NCI-H2171 treated with DMSO at 0.1 percent for 48 hours (cell line): ENCODE data around the gene RAPSN.
A peak's percentile ranks its signal among the peaks of the same experiment; 100 is the strongest.

Source experiments
- DNase-seq: peaks from one replicate; lab custom pipeline; 2025; lab: John Stamatoyannopoulos, UW

Gene RAPSN

DNA sequence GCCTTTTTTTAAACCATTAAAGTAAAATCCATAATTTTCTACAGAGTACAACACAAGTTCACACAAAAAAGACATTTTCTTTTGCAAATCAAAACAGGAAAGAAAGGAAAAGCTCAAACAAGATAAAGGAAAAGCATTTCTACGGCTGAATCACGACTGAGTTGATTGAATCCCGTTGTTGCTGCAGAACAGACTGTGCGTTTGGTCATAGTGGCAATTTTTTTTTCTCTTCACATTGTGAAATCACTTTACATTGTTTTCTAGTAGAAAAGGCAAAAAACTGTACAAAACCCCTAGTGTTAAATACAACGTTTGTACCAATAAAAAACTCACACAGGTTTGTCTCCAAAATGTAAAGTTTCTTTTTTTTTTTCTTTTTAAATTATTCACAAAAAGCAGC lies 17.3 kb upstream of the RAPSN start:
- DNase-seq: peak; percentile 38

DNA sequence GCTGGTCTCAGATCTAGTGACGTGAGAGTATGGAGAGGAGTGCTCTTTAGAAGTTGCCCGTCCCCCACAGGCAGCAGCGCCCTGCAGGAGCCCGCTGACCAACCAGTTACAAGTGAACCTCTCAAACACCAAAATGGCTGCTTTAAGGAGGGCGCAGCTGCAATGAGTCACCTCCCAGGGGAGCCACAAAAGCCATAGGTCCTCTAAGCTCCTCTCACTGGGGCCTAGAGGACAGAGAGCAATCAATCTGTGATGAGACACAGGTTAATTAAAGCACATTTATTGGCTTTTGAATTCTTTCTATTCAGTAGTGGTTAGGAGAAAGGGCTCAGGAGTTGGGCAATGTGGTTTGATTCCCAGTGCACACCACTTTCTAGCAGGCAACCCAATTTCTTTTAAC lies 15.5 kb upstream of the RAPSN start:
- peak; percentile 68 for DNase-seq

DNA sequence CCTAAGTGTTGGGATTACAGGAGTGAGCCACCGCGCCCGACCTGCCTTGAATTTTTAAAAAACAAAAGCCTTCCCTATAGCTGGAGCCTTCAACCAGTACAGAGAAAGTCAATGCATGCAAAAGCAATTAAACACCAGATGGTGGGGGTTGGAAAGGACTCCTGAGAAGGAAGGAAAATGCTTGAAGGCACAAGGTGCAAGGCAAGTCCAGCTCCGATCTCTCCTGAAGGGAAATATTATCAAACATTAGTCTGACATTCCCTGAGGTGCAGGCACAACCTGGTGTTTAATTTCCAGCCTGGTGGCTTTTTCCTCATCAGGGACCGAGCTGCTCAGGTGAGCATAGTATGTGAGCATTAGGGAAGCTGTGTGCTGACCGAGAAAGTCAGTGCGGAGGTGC lies 12.9 kb upstream of the RAPSN start:
- DNase-seq: peak; percentile 76

DNA sequence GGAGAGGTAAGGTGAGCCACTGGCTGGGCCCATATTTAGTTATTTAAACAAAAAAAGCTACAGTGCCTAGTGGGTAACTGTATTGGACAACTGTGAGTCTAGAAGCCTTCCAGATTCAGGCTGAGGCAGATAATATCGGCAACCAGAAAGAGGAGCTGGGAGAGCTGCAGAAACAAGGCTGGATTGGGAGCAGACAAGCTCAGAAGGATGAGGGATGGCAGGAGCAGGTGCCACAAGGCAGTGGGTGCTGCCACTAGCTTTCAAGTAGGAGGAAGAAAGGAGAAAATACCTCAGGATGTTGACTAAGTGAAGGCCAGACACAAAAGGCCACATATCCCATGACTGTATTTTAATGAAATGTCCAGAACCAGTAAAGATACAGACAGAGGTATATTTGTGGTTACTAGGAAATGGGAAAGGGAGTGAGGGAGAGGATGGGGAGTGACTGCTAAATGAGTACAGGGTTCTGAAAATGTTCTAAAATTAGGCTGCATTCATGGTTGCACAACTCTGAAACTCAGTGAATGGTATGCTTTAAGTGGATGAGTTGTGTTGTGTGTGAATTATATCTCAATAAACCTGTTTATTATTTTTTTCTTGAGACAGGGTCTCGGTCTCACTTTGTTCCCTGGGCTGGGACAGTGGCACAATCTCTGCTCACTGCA lies 11.8 kb upstream of the RAPSN start:
- no peak for DNase-seq

DNA sequence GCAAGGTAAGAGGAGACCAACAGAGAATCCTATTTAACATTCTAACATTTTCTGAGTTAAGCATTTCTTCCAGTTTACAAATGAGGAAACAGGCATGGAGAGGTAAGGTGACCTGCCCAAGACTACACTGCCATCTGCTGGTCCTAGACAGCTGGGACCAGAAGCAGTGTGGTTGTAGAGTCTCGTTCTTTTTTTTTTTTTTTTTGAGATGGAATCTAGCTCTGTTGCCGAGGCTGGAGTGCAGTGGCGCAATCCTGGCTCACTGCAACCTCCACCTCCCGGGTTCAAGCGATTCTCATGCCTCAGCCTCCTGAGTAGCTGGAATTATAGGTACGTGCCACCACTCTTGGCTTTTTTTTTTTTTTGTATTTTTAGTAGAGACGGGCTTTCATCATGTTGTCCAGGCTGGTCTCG lies 5.3 kb upstream of the RAPSN start:
- peak; percentile 87 for DNase-seq

DNA sequence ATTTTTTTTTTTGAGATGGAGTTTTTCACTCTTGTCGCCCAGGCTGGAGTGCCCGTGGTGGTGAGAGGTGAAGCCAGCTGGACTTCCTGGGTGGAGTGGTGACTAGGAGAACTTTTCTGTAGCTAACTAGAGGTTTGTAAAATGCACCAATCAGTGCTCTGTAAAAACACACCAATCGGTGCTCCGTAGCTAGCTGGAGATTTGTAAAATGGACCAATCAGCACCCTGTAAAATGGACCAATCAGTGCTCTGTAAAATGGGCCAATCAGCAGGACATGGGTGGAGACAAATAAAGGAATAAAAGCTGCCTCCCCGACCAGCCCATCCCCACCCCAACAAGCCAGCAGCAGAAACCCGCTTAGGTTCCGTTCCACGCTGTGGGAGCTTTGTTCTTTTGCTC lies 4.4 kb upstream of the RAPSN start:
- no peak for DNase-seq

DNA sequence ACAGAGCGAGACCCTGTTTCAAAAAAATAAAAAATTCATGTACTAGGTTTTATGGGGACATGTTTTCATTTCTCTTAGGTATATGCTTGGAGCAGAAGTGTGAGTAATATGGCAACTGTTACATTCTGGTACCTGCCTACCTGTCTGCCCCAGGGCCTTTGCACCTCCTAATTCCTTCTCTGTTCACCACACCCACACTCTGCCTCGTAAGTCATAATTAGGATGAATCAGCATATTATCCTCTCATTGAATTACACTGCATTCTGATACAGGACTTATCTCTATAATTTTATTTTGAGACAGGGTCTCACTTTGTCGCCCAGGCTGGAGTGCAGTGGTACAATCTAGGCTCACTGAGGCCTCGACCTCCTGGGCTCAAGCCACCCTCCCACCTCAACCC lies 3.1 kb upstream of the RAPSN start:
- no peak for DNase-seq

DNA sequence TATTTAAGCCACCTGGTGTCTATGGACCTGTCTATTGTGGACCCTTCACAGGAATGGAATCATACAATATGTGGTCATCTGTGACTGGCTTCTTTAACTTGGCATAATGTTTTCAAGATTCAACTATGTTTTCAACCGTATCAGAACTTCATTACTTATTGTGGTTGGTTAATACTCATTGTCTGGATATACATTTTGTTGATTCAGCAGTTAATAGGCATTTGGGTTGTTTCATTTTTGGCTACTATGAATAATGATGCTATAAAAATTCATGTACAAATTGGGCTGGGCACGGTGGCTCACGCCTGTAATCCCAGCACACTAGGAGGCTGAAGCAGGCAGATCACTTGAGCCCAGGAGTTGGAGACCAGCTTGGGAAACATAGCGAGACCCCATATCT lies 2.5 kb upstream of the RAPSN start:
- no peak for DNase-seq

DNA sequence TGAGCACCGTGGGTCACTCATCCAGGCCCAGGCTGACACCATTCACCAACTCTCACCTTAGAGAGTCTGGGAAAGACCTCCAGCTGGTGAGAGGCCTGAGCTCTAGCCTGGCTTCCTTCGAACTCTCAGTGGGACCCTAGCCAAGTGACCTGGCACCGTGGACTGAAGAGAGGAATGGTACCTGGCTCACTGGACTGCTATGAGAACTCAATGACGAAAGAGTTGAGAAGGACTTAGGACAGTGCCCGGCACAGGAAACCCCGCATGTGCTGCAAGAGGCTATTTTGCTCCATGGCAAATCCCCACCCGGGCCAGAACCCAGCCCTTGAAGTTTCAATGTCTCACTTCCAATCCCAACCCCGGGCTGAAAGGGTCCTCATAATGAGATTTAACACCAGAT lies 605 bp upstream of the RAPSN start:
- no peak for DNase-seq

DNA sequence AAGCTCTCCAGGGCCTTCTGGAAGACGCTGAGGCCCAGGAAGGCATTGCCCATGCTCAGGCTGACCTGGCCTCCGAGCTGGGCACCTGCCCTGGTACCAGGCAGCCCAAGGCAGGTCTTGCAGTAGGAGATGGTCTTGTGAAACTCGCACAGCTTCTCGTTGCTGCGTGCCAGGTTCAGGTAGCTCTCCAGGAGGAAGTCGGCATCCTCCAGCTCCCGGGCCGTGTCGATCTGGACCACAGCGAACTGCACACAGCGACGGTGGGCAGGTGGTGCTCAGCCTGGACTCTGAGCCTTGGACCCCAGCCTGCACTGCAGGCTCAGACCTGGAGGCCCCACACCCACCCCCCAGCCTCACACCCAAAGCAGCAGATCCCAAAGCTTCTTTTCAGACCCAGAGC lies 1.0 kb downstream of the RAPSN start:
- no peak for DNase-seq

DNA sequence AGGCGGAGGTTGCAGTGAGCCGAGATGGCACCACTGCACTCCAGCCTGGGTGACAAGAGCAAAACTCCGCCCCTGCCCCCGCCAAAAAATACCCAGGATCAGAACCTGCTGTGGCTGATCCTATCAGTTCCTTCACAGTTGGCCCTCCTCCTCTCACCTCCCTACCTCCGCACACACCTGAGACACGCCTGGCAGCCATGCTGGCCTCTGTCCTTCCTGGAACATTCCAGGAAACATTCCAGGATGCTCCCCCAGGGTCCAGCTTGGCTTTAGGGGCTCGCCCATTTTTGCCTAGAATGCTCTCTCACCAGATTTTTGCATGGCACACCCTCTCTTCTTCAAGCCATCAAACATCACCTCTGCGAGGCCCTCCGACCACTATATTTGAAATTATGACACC lies 2.1 kb downstream of the RAPSN start:
- DNase-seq: no peak

DNA sequence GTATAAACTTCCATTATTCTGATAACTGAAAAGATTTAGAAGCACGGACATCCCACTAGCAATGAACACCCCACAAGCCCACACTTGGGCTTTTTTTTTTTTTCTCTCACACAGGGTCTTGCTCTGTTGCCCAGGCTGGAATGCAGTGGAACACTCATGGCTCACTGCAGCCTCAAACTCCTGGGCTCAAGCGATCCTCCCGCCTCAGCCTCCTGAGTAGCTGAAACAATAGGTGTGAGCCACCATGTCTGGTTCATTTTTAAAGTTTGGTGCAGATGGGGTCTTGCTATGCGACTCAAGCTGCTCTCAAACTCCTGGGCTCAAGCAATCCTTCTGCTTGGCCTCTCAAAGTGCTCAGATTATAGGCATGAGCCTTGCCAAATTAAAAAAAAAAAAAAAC lies 3.1 kb downstream of the RAPSN start:
- no peak for DNase-seq

DNA sequence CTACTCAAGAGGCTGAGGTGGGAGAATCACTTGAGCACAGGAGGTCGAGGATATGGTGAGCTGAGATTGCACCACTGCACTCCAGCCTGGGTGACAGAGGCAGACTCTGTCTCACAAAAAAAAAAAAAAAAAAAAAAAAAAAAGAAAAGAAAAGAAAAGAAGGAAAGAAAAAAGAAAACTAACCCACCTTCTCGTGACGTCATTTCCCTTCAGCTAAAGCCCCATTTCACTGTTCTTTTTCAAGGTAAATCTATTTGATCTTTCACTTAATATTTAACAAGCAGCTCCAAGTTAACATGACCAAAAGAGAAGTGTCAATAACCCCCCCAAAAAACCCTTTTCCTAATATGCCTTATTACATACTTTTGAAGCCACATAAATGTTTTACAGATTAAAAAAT lies 5.1 kb downstream of the RAPSN start:
- no peak for DNase-seq

DNA sequence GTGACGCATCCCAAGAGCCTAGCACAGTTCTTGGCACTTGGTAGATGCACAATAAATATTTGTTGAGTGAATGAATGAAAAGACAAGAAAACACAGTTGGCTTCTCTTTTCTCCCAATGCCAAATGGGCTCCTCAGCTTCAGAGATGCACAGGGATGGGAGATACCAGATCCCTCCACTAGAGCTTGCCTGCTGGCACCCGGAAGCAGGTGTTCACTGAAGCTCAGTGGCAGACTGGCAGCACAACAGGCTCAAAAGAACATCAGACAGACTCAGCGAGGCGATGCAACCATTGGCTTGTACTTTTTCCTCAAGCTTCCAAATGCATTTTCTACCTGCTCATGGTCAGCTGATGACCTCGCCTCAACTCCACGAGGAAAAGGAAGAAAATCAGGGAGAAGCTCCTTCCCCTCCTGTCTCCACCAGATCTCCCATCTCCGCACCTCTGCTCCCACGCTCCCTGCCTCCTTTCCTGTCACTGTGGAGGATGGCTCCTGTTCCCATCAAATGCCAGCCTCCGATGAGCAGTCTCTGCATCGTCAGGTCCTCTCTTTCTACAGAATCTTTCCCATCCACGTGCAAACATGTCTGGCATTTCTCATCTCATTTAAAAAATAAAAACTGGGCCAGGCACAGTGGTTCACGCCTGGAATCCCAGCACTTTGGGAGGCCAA lies 5.8 kb downstream of the RAPSN start:
- peak; percentile 79 for DNase-seq

DNA sequence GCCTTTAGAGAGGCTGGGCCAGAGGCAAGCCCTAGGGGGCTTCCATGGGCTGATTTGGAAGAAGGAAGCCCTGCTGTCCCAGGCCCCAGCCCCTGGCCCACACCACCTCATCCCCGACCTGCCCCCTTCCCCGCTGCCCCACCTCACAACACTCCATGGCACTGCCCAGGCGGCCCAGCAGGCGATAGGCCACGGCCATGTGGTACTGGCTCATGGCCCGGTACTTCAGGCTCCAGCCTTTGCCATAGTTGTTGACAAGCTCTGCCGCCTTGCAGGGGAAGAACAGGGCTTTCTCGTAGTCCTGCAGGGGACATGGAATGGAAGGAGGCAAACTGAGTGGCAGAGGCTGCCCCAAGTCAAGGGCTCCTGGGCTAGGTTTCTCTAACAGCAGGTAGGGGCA lies 6.4 kb downstream of the RAPSN start:
- no peak for DNase-seq

DNA sequence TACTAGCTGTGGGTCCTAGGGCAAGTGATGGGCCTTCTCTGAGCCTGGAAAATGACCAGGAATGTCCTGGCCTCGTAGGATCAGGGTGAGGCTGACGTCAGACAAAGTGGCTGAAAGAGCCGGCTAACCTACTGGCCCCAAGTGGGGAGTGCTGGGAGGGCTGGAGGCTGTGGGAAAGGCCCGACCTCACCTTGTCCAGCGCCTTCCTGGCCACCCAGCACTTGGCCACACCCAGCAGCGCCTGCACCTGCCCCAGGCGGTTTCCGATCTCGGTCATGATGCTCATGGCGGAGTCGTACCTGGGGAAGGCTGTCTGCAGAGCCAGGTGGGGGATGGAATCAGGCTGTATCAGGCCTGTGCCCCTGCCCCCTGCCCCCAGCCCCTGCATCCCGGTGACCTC lies 7.5 kb downstream of the RAPSN start:
- DNase-seq: no peak

DNA sequence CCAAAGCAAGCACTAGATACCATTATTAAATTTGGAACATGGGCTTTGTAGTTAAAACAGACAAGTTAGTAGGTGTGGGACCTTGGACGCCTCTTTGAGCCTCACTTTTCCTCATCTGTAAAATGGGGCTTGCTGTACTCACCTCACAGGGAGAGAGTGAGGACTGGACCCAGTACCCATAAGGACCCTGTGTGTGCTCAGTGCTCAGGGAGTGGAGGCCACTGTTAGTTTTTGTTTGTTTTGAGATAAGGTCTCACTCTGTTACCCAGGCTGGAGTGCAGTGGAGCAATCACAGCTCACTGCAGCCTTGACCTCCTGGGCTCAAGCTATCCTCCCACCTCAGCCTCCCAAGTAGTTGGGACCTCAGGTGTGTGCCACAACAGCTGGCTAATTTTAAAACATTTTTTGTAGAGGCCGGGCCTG lies 8.9 kb downstream of the RAPSN start:
- DNase-seq: no peak

DNA sequence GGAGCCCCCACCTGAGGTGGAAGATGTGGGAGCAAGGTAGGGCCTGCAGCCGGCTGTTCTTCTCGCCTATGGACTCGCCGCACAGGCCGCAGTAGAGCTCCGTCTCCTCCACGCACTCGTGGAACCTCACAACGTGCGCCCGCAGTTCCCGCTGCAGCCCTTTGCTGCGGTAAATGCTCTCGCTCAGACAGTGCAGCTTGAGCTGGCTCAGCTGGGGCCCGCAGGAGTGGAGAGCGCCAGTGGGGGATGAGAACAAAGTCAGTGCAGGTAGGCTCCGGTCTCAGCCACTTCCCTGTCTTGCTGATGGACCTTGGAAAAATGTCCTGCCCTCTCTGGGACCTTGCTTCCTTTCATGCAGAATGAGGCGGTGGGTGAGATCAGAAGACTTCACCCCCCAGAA lies 10.2 kb downstream of the RAPSN start:
- no peak for DNase-seq

DNA sequence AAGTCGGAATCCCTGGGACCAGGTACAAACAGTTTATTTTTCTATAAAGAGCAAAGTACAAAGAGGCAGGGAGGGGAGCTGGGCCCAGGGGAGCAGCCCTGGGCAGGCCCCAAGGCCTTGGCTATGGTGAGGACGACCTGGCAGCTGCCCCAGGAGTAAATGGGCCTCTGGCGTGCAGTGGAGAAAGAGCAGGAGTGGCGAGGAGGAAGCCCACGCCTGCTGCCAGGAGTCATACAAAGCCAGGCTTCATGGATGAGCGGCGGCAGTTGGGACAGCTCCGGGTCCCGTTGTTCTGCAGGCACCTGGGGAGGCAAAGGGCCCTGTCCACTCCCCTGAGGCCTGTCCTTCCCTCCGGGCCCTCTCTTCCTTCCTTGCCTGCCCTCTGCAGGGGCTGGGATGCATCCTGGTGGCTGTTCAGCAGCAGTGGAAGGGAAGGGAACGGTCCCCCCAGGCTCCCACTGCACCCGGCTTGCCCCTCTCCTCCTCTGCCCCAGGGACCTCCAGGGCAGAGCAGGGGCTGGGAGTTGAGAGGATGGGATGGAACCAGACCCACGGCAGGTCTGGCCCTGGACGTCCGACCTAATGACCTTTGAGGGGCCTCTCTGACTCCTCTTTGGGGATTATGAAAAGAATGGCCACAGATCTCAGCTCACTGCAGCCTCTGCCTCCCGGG lies 11.1 kb downstream of the RAPSN start:
- DNase-seq: no peak

DNA sequence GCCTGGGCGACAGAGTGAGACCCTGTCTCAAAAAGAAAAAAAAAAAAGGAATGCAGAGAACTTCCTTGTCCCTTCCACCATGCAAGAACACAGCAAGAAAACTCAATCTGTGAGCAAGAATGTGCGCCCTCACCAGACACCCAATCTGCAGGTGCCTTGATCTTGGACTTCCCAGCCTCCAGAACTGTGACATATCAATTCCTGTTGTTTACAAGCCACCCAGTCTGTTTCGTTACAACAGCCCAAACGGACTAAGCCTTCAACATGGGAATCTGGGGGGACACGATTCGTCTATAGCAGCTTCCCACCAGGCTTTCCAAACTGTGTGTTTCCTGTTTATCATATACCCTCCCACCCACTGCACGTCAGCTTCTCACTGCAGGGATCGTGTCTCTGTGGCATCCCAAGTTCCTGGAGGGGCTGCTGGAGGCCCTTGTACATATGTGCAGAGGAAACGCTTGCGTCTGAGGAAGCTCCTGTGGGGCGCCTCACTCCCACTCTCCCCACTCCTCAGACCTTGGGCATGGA lies 11.7 kb downstream of the RAPSN start:
- DNase-seq: no peak

DNA sequence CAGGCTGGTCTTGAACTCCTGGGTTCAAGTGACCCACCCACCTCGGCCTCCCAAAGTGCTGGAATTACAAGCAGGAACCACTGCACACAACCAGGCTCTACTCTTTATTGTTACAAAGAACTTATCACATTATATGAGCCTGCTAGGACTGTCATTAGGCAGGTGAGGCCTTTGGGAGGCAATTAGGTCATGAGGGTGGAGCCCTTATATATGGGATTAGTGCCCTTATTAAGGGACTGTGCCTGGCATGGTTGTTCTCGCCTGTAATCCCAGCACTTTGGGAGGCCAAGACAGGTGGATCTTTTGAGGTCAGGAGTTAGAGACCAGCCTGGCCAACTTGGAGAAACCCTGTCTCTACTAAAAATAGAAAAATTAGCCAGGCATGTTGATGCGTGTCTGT lies 12.2 kb downstream of the RAPSN start:
- DNase-seq: no peak

DNA sequence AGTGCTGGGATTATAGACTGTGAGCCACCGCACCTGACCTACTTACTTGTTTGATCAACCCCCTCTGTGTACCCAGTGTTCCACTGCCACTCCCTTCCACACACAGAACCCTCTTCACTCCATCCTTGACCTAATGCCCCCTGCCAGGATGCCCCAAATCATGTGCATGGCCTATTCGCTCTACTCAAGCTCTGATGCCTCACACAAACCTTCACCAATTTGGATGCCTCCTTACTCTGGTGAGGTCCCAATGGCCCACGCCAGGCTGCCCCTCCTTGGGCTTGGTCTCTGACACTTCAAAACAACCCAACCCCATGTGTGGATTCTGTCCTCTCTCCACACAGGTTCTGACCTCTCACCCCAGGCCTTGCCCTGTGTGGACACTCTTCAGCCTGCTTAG lies 13.2 kb downstream of the RAPSN start:
- DNase-seq: no peak

DNA sequence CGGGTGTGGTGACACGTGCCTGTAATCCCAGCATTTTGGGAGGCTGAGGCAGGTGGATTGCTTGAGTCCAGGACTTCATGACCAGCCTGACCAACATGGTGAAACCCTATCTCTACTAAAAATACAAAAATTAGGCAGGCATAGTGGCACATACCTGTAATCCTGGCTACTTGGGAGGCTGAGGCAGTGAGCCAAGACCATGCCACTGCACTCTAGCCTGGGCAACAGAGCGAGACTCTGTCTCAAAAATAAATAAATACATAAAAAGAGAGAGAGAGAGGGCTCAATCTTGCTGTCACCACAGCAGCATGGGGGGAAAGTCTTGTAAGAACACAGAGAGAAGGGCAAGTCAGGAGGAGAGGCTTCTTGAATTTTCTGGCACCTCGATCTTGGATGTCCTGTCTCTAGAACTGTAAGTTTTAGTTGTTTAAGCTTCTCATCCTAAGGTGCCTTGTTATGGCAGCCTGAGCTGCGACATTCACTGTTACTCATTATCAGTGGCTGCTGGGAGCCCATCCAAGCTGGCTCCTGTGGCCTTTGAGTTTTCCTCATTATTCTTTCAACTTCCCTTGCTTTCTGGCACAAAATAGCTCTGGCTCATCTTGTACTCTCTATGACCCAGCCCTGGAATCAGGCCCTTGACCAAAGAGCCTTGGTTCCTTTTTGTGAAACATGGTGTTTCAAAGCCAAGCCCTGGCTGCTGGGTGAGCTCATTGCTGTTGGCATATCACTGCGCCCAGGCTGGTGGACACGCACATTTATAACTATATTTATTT lies 14.7 kb downstream of the RAPSN start:
- no peak for DNase-seq
